PC-3 (cell line): ENCODE data around the gene MRPS24. TPM values are rescaled to one million over a fixed set of nuclear protein-coding genes. Genes with fewer than 3 reads are reported as not detected.

ENCODE experiments used
- ATAC-seq: fragments of 200-7000 bp; cut with Tn5 transposase; 2 replicates; pipeline ENCODE4 v1.9.1; 2020; ENCODE audit warnings: mild to moderate bottlenecking, moderate library complexity
- BruUV-seq: library from RNA; stranded (reverse); fragments of 400-500 nt; replicated peaks from 2 replicates; lab custom pipeline; 2021; lab: Mats Ljungman, UMichigan
- CTCF ChIA-PET: fragments of 300-600 bp; sonication (Branson Sonifier 250); formaldehyde crosslinking; loops from one replicate; lab custom pipeline; 2022; ENCODE audit warnings: antibody characterized with exemption; lab: Charles Lee
- POLR2A ChIA-PET: fragments of 300-600 bp; sonication (Branson Sonifier 250); formaldehyde crosslinking; loops from one replicate; lab custom pipeline; 2022; ENCODE audit warnings: antibody characterized with exemption; ENCODE audit not compliant: unreplicated experiment; lab: Charles Lee
- DNase-seq: peaks from one replicate; pipeline ENCODE4 v3.0.0-alpha.2; 2015
- H2AFZ ChIP-seq: fragments of 300-600 bp; sonication (generic); 2 replicates; pipeline ENCODE4 v1.6.0; 2016; ENCODE audit warnings: antibody characterized with exemption, low read length
- H3F3A ChIP-seq: fragments of 300-600 bp; sonication (generic); one replicate; pipeline ENCODE4 v1.6.0; 2017; ENCODE audit warnings: antibody characterized with exemption, low read length, control low read depth, mild to moderate bottlenecking; ENCODE audit not compliant: unreplicated experiment
- H3K27ac ChIP-seq: fragments of 300-600 bp; sonication (generic); 2 replicates; pipeline ENCODE4 v1.5.1; 2016; ENCODE audit warnings: mild to moderate bottlenecking, low read length
- H3K27me3 ChIP-seq: fragments of 300-600 bp; sonication (generic); 2 replicates; pipeline ENCODE4 v1.6.1; 2016; ENCODE audit warnings: low read length, mixed read lengths
- H3K36me3 ChIP-seq: fragments of 300-600 bp; sonication (generic); 2 replicates; pipeline ENCODE4 v1.6.1; 2016; ENCODE audit warnings: low read depth, mixed run types, low read length, mixed read lengths
- H3K4me1 ChIP-seq: fragments of 300-600 bp; sonication (generic); 2 replicates; pipeline ENCODE4 v1.5.1; 2016; ENCODE audit warnings: low read length; ENCODE audit not compliant: insufficient read depth
- H3K4me2 ChIP-seq: fragments of 300-600 bp; sonication (generic); 2 replicates; pipeline ENCODE4 v1.6.0; 2016; ENCODE audit warnings: low read length
- H3K4me3 ChIP-seq: fragments of 300-600 bp; sonication (generic); 2 replicates; pipeline ENCODE4 v1.5.1; 2016; ENCODE audit warnings: mild to moderate bottlenecking, low read length, mixed read lengths
- H3K79me2 ChIP-seq: fragments of 300-600 bp; sonication (generic); 2 replicates; pipeline ENCODE4 v1.6.1; 2017; ENCODE audit warnings: low read length, mixed read lengths
- H3K9ac ChIP-seq: fragments of 300-600 bp; sonication (generic); 2 replicates; pipeline ENCODE4 v1.6.0; 2016; ENCODE audit warnings: mild to moderate bottlenecking, low read length
- H3K9me2 ChIP-seq: fragments of 300-600 bp; sonication (generic); replicated peaks from 2 replicates; pipeline ENCODE4 v1.6.1; 2016; ENCODE audit warnings: mixed run types, low read length, mixed read lengths
- H3K9me3 ChIP-seq: fragments of 300-600 bp; sonication (generic); 2 replicates; pipeline ENCODE4 v1.6.1; 2016; ENCODE audit warnings: low read length, mixed read lengths
- H4K20me1 ChIP-seq: fragments of 300-600 bp; sonication (generic); 2 replicates; pipeline ENCODE4 v1.6.1; 2016; ENCODE audit warnings: low read length, mixed read lengths
- CTCF ChIP-seq: fragments of 300-600 bp; sonication (generic); conservative IDR thresholded peaks from 2 replicates; pipeline ENCODE4 v1.5.1; 2017; ENCODE audit warnings: antibody characterized with exemption, low read depth, mild to moderate bottlenecking, low read length
- EZH2 ChIP-seq: fragments of 300-600 bp; sonication (generic); IDR thresholded peaks from one replicate; pipeline ENCODE4 v1.6.1; 2017; ENCODE audit warnings: antibody characterized with exemption, mild to moderate bottlenecking, low read length; ENCODE audit not compliant: unreplicated experiment
- EZH2phosphoT487 ChIP-seq: fragments of 300-600 bp; sonication (generic); IDR thresholded peaks from 2 replicates; pipeline ENCODE4 v1.6.1; 2018; ENCODE audit warnings: mild to moderate bottlenecking, antibody characterized with exemption, low read length, borderline replicate concordance
- intact Hi-C: fragments of 100-400 bp; cut with micrococcal nuclease; formaldehyde crosslinking; loops from 2 replicates; pipeline ENCODE4 v1.9.0; 2023
- total RNA-seq: library from RNA; depleted of rRNA; stranded (reverse); fragments of >200 nt; gene quantifications from 2 replicates; pipeline ENCODE4 v1.2.3, GENCODE V29; 2014

MRPS24 gene
- total RNA-seq, 1 experiment from 2014 or later = 200 TPM

DNA sequence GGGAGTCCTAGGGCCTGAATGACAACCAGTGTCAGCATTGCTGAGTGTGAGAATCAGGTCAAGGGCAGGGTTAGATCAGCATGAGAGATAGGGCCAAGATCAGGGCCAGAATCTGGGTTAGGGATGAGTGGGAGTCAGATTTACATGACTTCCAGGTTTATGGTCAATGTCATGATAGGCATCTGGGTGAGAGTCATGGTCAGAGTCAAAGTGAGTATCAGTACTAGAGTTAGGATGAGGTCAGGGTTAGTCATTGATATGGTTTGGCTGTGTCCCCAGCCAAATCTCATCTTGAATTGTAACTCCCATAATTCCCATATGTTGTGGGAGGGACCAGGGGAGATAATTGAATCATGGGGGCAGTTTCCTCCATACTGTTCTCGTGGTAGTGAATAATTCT lies 12.3 kb downstream of the MRPS24 start:
- no peaks in the 10 kb centered on the region for H4K20me1 ChIP-seq
- TF ChIP-seq CTCF (no peak), EZH2 (no peak), EZH2phosphoT487 (no peak)
- H3K9ac ChIP-seq = no peak overlapping the region
- H3K36me3 ChIP-seq = no peaks in the 10 kb centered on the region
- H3K79me2 ChIP-seq = no peaks in the 10 kb centered on the region
- no peaks in the 10 kb centered on the region for H3K27me3 ChIP-seq
- no peak overlapping the region for H3K27ac ChIP-seq
- H3K4me2 ChIP-seq = no peak overlapping the region
- no peaks in the 10 kb centered on the region for H3K9me3 ChIP-seq
- no peak for DNase-seq
- ChIA-PET POLR2A (no interaction called here), CTCF (no interaction called here)
- intact Hi-C loops = no loop called here
- no peak overlapping the region for H2AFZ ChIP-seq
- no peaks in the 10 kb centered on the region for H3F3A ChIP-seq
- H3K4me3 ChIP-seq = no peak overlapping the region
- H3K4me1 ChIP-seq = no peaks in the 10 kb centered on the region
- no peaks in the 10 kb centered on the region for H3K9me2 ChIP-seq
- BruUV-seq = no TSS peak
- ATAC-seq = no peak

- no peak overlapping the region for H2AFZ ChIP-seq
- no peaks in the 10 kb centered on the region for H3K79me2 ChIP-seq
- BruUV-seq = no TSS peak
- no peak overlapping the region for H3K4me3 ChIP-seq
- POLR2A ChIA-PET = no interaction called here
- TF ChIP-seq CTCF (no peak), EZH2 (no peak)
- H3K4me1 ChIP-seq = no peaks in the 10 kb centered on the region
- H3K9ac ChIP-seq = no peak overlapping the region
- H3K4me2 ChIP-seq = no peak overlapping the region
- no peak for ATAC-seq
- no peak overlapping the region for H3K27ac ChIP-seq
- H3F3A ChIP-seq = no peaks in the 10 kb centered on the region
- no peak for DNase-seq
- H3K27me3 ChIP-seq = no peaks in the 10 kb centered on the region
- no peaks in the 10 kb centered on the region for H3K36me3 ChIP-seq
- H3K9me3 ChIP-seq = no peaks in the 10 kb centered on the region
- H4K20me1 ChIP-seq = no peaks in the 10 kb centered on the region
- intact Hi-C loops = no loop called here
- CTCF ChIA-PET = no interaction called here
- no peaks in the 10 kb centered on the region for H3K9me2 ChIP-seq
These were observed 13.0 kb downstream of the MRPS24 start for GRCh38 chr7:43856316-43856715.

- no peak overlapping the region for H2AFZ ChIP-seq
- H4K20me1 ChIP-seq = no peaks in the 10 kb centered on the region
- no peaks in the 10 kb centered on the region for H3K9me2 ChIP-seq
- H3K4me2 ChIP-seq = no peak overlapping the region
- no peaks in the 10 kb centered on the region for H3K4me1 ChIP-seq
- no peak overlapping the region for H3K4me3 ChIP-seq
- H3K9ac ChIP-seq = no peak overlapping the region
- no TSS peak for BruUV-seq
- no peak for TF ChIP-seq EZH2
- TF ChIP-seq CTCF = no peak
- TF ChIP-seq EZH2phosphoT487 = no peak
- H3K79me2 ChIP-seq = no peaks in the 10 kb centered on the region
- no peaks in the 10 kb centered on the region for H3K36me3 ChIP-seq
- no peaks in the 10 kb centered on the region for H3F3A ChIP-seq
- no peaks in the 10 kb centered on the region for H3K9me3 ChIP-seq
- ATAC-seq (no peak), DNase-seq (no peak)
- intact Hi-C loops = no loop called here
- H3K27ac ChIP-seq = no peak overlapping the region
- H3K27me3 ChIP-seq = no peaks in the 10 kb centered on the region
- ChIA-PET POLR2A (no interaction called here), CTCF (interaction anchor here (0.6 kb wide), 1 partner anchor 205 kb away, joined by 4 read pairs; no protein-coding TSS in a partner anchor)
These were observed 14.1 kb downstream of the MRPS24 start for GRCh38 chr7:43855176-43855575.
